C4-2B (cell line): ENCODE data around the gene SHBG.

Source experiments
- CTCF ChIP-seq: fragments of 450-650 bp; conservative IDR thresholded peaks from 2 replicates; pipeline ENCODE4 v1.5.1; 2017; ENCODE audit warnings: mild to moderate bottlenecking
- ZFX ChIP-seq: fragments of 450-650 bp; IDR thresholded peaks from 2 replicates; pipeline ENCODE4 v1.6.1; 2017

- TF ChIP-seq CTCF (no peak), ZFX (no peak)
Measured at GRCh38 chr17:7620835-7621234, 9.1 kb upstream of the SHBG start.
